GM21381 (cell line): ENCODE results near the gene FARP1.
"Not testable (repeated sequence)": the region's sequence is repeated elsewhere in the genome, so short reads cannot be mapped to it uniquely, and the experiment has no call there.

Source experiments
- ATAC-seq: cut with Tn5 transposase; IDR thresholded peaks from one replicate; pipeline ENCODE4 v1.9.1; 2021; ENCODE audit warnings: mild to moderate bottlenecking, moderate library complexity; ENCODE audit not compliant: unreplicated experiment

FARP1 gene

DNA sequence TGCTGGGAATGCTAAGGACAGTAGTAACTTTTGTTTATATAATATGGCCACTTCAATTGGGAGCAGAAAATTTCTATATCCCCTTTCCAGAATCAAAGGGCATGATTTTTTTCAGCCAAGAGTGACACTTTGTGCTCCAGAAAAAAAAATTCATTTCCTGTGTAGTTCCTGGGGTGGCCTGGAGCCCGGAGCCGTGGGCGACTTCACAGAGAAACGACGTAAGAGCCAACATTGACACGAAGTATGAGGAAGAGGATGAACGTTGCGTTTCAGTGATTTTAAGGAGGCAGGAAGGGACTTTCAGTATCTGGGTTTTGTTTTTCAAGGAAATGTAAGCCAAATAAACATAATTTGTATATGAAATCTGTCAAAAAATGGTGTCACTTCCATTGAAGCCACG is 246.4 kb downstream of the FARP1 start:
- no peak for ATAC-seq

DNA sequence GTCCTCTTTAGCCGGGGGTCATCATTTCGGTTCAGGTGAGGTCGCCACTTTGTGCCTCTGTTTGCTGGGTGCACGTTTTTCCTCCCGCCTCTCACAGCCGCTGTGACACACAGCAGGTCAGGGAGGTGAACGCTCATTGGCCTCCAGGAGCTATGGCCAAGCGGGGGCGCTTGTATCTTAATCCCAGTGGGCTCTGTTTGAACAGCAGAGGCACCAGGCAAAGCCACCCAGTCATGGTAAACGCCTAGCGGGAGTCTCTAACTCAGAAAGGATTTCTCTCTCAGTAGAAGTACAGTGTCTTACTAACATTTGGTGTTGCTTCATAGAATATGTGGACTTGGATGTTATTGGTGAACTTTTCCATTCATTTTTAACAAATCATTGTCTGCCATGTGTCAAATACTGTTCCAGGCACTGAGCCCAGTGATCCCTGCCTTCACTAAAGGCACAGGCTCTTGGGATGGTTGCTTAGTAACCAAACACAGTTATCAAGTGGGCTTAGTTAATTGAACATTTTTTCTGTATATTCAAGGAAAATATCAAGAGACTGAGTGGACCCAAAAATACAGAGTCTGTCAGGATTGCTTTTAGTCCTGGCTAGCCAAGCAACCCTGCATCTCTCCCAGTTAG is 247.3 kb downstream of the FARP1 start:
- no peak for ATAC-seq

DNA sequence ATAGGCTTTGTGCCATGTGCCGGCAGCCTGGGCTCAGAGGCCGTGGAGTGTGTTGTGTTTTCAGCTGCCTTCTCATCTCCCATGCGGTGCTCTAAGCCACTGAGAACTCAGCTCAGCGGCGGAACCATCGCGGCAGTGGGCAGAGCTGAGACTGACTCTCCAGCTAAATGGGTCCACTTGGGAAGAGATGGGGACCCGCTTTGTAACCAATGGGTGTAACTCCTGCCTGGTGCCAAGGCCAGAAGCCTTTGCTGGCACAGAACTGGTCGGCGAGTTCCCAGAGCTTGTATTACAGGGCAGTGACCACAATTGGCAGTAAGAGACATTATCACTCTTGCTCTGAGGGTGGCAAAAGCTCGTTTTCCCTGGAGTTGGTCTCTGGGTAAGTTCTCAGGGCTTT is 251.0 kb downstream of the FARP1 start:
- ATAC-seq = no peak

DNA sequence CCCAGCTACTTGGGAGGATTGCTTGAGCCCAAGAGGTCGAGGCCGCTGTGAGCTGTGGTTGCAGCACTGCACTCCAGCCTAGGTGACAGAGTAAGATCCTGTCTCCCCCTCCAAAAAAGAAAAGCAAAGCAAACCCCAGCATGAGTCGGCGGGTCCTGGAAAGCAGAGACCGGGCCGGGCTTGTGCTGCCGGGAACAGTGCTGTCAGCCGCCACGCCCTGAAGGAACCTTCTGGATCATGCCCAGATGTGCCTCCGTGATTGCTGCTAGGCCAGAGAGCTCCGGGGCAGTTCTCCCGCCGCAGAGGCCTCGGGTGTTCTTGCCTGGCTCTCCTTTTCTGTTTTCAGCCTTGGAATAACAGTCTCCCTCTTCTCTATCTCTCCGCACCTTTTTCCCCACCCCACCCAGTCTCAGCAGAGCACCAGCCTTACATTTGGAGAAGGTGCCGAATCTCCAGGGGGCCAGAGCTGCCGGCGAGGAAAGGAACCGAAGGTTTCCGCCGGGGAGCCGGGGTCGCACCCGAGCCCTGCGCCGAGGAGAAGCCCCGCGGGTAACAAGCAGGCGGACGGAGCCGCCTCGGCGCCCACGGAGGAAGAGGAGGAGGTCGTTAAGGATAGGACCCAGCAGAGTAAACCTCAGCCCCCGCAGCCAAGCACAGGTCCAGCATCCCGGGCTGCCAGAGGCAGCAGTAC is 252.1 kb downstream of the FARP1 start:
- no peak for ATAC-seq

DNA sequence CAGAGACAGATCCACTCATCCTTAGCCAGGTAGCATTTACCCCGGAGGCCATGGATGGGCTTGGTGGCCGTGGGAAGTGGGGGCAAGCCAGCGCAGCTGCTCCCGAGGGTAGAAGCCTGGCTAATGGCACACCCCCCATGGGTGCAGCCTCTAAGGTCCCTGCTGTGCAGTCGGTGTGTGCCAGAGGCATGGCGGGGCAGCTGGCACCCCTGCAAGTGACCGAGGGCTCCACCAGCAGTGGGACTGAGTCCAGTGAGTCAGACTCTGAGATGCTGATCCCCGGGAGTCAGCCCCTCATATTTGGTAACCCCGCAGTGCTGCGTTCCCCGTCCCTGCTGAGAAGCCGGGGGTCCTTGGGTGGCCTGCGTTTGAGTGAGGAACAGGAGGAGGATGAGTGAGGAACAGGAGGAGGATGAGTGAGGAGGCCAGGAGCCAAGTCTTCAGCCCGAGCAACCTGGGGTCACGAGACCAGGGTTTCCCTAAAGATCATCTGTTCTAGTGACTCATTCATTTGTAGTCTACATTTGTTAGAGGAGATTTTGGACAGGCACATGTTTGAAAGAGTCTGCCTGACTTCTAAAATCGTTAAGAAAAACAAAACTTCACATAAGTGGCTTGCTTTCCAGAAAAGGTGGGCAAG is 253.3 kb downstream of the FARP1 start:
- no peak for ATAC-seq

DNA sequence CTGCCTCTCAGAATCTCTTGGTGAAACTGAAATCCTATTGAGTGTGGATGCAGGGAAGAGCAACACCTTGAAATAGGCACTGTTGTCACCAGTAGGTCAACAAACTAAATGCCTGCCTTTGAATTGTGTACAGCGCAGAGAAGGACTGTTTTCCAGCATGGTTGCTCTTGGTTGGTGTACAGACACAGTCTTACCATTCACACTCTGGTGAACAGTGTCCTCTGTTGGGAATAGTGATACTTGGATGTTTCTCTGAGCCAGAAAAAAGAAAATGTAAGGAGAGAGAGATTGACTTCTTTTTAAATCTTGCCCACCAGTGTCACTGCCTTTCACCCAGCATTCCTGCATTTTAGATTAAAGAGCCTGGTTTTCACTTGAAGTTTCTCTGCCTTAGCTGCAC is 254.3 kb downstream of the FARP1 start:
- ATAC-seq = no peak

DNA sequence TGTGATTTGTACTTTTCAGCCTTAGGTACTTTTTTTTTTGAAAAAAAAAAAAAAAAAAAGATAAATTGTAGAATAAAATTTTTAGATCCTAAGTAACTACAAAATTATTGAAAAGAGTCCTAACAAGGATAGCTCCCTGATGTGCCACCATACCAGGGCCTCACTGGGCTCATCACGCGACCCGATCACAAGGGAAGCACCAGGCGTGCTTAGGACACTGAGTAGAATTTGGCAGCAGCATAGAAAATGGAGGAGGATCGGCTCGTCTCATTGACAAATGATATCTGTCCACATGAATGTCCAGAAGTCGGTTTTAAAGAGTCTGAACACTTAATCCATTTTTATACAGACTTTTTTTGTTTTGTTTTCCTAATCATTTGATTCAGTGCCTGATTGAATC is 255.0 kb downstream of the FARP1 start:
- no peak for ATAC-seq

DNA sequence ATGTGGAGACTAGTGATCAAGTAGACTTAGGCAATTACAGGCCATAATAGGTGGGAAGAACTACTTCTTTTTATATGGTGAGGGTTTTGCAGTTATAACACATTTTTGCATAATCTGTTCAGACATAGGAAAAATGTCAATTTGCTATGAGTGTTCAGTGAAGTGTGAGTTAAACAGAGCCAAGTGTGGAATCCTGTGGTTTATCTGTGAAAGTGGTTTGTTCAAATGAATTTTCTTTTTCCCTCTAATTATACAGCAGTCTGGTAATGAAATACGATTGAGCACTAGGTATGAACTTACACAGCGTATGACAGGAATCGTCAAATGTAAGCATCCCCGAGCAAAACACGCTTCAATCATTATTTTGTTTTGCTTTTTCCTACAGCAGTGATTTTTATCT is 255.7 kb downstream of the FARP1 start:
- no peak for ATAC-seq

DNA sequence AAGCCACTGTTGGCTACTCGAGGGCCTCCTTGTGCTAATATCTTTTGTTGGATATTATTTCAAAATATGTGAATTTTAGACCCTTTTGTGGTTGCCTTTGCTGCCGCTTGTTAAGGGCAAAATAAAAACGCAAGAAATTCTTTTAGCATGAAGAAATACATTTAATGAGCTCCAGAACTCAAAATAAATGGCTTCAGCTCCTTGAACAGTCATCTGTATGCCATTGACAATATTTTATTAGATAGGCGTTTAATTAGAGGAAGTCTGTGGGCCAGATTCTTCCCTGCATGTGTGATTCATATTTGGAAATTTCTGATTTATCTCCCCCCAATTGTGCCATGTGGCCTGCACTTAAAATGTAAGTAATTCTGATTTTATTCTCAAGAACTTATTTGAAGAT is 256.9 kb downstream of the FARP1 start:
- no peak for ATAC-seq

DNA sequence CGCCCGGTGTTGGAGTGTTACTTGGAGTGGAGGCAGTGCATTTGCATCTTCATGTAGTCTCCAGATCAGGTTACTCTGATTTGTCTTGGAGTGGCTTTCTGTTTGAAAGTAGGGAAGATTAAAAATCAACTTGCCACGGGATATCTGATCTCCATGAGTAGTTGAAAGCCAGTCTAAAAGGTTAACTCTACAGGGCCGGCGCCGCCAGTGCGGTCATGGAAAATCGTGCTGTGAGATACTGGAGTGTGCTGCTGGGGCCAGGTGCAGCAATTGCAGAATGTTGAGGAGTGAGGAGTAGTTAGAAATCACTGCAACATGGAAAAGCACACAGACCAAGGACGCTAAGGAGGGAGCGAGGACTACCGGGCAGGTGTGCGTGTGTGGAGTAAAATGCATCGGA is 259.0 kb downstream of the FARP1 start:
- no peak for ATAC-seq

DNA sequence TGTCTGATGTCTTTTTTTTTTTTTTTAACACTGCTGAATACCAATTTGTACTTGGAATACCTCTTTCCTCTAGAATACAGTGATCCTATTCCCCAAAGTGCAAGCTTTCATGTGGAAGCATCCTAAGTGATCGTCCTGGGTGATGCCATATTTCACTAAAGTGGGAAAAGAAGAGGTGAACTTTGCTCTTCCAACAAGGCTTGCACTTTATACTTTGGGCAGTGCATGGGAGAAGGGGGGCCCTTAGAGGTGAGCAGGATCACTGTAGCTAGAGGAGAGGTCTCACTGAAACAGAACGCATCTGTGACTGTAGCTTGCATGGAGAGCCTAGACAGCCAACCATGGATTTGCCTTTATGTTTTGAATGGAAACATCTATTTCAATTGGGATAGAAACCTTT is 260.2 kb downstream of the FARP1 start:
- no peak for ATAC-seq

DNA sequence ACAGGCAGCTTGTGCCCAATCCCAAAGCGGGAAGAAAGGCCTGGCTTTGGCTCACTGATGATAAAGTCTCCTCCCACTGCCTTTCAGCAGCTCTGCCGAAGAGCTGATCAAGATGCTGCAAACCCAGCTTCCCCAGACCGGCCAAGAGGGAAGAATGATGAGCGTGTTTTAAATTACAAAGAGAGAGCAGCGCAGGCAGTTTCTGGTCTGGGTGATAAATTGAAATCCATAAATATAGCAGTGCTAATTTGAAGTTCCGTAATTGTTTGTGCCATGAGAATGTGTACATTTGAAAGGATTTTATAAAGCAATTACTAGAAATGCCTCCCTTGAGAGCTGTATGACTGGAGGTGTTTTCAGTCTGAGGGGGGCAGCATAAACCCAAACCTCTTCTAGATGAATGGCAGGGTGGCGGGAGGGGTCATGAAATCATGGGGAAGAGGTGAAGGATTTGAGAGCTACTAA is 262.2 kb downstream of the FARP1 start:
- ATAC-seq = no peak

DNA sequence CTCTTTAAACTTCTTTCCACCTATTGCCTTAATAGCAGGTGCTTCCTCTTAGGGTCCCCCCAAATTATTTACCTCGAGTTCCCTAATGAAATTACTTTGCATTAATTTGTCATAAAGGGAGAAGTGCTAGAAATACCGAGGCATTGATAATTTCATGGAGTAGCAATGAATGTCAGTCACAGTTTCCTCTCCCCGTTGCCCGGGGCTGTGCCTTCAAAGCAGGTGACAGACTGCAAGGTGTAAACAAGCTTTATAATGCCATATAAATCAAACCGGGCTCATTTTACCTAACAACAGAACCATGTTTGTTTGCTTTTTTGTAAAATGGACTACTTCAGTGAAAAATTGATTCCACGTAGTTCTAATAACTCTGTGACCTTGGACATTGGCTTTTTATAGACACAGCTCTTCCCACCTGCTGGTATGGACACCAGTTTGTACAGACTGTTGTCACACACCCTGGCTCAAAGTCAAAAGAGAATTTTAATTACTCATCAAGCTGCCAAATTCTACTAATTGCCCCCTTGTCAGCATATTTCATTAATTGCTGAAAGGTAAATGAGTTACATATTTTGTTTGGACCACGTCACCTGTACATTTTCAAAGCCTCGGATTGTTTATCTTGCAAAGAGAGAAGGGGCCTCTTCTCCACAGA is 262.9 kb downstream of the FARP1 start:
- no peak for ATAC-seq

DNA sequence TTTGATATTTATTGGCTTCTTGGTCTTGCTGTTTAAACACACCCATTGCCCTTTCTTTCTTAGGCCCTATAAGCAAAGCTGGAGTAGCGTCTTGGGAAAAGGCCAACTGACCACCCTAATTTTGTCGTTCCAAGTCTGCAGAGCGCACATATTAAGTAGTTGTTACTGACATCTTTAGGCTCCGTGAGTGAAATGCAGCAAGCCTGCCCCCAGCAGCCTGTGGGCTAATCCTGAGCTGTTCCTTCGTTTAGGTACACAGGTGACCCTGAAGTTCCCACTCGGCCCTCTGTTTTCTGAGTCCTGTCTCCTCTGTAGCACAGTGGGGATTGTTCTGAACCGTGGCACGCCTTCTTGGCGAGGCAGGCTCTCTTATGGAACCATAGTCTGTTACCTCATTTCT is 263.5 kb downstream of the FARP1 start:
- no peak for ATAC-seq

DNA sequence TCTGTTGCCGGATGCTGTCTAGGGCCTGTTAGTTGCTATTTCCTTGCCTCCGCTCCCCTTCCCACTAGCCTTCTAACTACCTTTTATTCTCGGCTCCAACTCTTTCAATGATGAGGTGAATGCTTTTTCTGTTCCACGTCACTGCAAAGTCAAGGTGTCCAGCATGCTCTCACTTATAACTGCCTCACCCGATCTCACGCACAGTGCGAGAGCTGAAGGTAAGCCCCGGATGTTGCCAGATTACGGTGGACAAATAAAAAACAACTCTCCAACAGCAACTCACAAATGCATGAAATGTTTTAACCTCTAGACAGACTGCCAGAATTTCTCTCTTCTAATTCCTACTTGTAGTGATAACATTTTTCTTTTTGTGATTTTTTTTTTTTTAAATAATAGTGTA is 264.1 kb downstream of the FARP1 start:
- no peak for ATAC-seq

DNA sequence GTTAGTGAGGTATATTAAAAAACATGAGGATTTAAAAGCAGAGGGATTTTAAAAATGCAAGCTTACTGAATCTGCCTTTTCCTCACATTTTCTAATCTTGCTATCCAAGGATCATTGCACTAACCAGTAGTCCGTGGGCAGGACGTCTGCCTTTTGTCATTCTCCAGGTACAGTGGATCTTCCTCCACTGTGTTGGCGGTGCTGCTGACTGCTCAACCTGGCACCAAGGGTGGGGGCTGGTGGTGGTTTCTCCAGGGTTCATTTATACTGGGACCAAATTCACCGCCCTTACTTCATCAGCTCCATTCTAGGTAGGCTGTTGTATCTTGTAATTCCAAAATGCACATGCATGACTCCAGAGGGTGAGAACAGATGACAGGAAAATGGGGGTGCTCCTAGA is 264.7 kb downstream of the FARP1 start:
- ATAC-seq = no peak

DNA sequence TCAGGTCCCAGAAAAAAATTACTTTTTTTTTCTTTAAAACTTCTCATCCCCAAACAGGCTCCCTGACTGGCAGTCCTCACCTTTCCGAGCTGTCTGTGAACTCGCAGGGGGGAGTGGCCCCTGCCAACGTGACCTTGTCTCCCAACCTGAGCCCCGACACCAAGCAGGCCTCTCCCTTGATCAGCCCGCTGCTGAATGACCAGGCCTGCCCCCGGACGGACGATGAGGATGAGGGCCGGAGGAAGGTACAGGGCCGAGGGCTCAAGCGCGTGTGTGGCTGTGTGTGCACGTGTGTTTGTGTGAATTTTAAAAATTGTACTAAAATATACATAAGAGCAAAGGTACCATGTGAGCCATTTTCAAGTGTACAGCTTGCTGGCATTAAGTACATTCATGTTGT is 266.4 kb downstream of the FARP1 start:
- no peak for ATAC-seq

DNA sequence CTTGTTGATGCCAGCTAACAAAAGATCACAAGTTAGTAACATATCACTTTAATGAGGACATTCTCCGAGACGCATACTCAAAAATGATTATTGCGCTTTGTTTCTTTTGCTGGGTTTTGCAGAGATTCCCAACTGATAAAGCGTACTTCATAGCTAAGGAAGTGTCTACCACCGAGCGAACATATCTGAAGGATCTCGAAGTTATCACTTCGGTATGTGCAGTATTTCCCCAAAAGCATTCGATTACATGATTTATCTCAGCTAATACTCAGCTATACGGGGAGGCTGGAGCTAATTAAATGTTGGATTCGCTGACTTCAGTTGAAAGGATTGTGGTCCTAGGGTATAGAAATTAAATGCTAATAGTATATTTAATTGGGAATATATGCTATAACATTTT is 267.7 kb downstream of the FARP1 start:
- no peak for ATAC-seq

DNA sequence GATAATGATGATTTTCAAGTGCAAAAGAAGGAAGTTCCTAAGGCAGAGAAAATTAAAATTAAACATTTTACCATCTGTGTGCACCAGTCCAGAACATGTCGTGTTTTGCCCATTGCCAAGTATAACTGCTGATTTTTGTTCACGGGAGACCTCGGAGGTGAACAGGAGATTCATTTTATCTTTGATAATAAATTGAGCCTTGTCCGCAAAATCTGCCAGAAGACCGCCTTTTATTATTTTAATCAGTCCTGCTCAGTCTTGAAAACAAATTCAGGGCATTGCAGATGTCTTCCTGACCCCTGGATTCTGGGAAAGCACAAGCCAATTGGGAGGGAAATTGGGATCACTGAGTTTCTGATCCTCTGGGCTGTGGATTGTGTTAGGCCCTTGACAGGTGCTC is 268.1 kb downstream of the FARP1 start:
- ATAC-seq = no peak

DNA sequence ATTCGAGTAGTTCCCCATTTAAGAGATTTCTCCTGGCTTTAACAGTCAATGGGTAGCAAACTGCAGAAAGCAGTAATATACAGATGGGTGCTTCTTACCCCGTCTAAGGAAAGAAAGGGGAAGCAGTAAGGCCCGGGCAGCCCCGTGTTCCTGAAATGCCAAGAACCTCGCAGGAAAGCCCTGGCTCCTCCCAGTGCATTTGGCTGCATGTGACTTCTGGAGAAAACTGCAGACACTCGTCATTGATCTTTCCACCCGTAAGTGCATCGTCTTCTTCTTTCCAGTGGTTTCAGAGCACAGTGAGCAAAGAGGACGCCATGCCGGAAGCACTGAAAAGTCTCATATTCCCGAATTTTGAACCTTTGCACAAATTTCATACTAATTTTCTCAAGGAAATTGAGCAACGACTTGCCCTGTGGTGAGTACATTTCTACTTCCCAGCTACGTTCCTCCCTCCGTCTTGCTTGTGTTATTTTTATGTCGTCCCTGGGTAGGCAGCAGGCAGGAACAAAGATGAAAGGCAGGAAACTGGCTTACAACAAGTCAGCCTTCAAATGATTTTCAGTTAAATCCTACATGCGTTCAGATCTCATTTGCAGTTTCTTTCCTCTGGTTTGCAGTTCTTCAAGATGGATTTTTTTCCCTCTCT is 268.8 kb downstream of the FARP1 start:
- no peak for ATAC-seq

DNA sequence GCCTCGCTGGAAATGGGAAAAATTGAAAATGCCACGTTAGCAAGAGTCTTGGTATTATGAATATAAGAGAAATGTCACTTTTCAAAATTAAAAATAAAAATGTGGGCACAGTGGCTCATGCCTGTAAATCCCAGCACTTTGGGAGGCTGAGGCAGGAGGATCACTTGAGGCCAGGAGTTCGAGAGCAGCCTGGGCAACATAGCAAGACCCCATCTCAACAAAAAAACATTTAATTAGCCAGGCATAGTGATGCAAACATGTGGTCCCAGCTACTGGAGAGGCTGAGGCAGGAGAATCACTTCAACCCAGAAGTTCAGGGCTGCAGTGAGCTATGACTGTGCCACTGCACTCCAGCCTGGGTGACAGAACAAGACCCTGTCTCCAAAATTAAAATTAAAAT is 270.4 kb downstream of the FARP1 start:
- ATAC-seq = not testable (repeated sequence)
